ENCODE data around the gene CCL3.
"Not testable (repeated sequence)": the region's sequence is repeated elsewhere in the genome, so short reads cannot be mapped to it uniquely, and the experiment has no call there.

The CCL3 gene

GRCh38 chr17:36120221-36120620 lies 30.3 kb upstream of the CCL3 start:
- Histone ChIP-seq H3K27me3 (ENCODE audit: control insufficient read depth in 3 of 3, insufficient read depth in 3 of 3, low read depth in 1 of 3, low read length in 3 of 3) (no peaks in the 10 kb centered on the region), H3K4me1 (ENCODE audit: control insufficient read depth in 2 of 2, insufficient read depth in 1 of 2, low read depth in 1 of 2, low read length in 2 of 2) (peaks cover 0 to 7% of the 10 kb centered on the region in 2 donors), H3K36me3 (replicated peaks in 1 of 2; ENCODE audit: control insufficient read depth in 2 of 2, insufficient read depth in 2 of 2, low read length in 2 of 2) (no peaks in the 10 kb centered on the region), H3K9me3 (replicated peaks in 1 of 2; ENCODE audit: control insufficient read depth in 2 of 2, insufficient read depth in 1 of 2, low read depth in 1 of 2, low read length in 2 of 2) (peaks cover 2% of the 10 kb centered on the region in 2 donors), H2BK15ac (ENCODE audit: low read length) (no peak overlapping the region), H2AK5ac (ENCODE audit: low read depth, low read length) (no peak overlapping the region), H4K8ac (ENCODE audit: low read depth, low read length) (no peak overlapping the region), H2BK5ac (ENCODE audit: low read length) (no peak overlapping the region), H2AFZ (ENCODE audit: low read length) (no peak overlapping the region), H3K9ac (ENCODE audit: low read depth, low read length, poor library complexity) (no peak overlapping the region), H2BK12ac (ENCODE audit: low read length) (no peak overlapping the region), H3K4me2 (ENCODE audit: insufficient read depth, low read length, poor library complexity, severe bottlenecking) (no peak overlapping the region), H2BK120ac (ENCODE audit: low read depth, low read length) (no peak overlapping the region), H3K4ac (ENCODE audit: low read length) (no peak overlapping the region), H3K27ac (replicated peaks; ENCODE audit: low read length) (no peak overlapping the region), H3K4me3 (ENCODE audit: low read length in 2 of 2) (no peak overlapping the region), H3K79me1 (ENCODE audit: low read depth, low read length) (no peaks in the 10 kb centered on the region), H4K91ac (ENCODE audit: low read depth, low read length, poor library complexity) (no peak overlapping the region), H3K18ac (ENCODE audit: low read length) (no peak overlapping the region), H3K23ac (ENCODE audit: low read depth, low read length, poor library complexity) (no peak overlapping the region), H3K14ac (ENCODE audit: low read length) (no peak overlapping the region)
- WGBS, 2 donors (ENCODE audit: extremely low coverage in 2 of 2, insufficient read length in 2 of 2, insufficient replicate concordance in 1 of 2), result no CpG with 5 or more reads among the region's 3 CpGs
- no peak for DNase-seq (ENCODE audit: low spot score)

GRCh38 chr17:36118477-36119353 lies 28.8 kb upstream of the CCL3 start:
- Histone ChIP-seq H3K4me3 (ENCODE audit: low read length in 2 of 2) (peak overlapping the region in 1 of 2 donors; percentile 59), H3K4ac (ENCODE audit: low read length) (no peak overlapping the region), H3K27ac (replicated peaks; ENCODE audit: low read length) (no peak overlapping the region), H3K14ac (ENCODE audit: low read length) (no peak overlapping the region), H3K18ac (ENCODE audit: low read length) (no peak overlapping the region), H3K4me2 (ENCODE audit: insufficient read depth, low read length, poor library complexity, severe bottlenecking) (no peak overlapping the region), H3K79me1 (ENCODE audit: low read depth, low read length) (no peaks in the 10 kb centered on the region), H2BK5ac (ENCODE audit: low read length) (no peak overlapping the region), H3K36me3 (replicated peaks in 1 of 2; ENCODE audit: control insufficient read depth in 2 of 2, insufficient read depth in 2 of 2, low read length in 2 of 2) (no peaks in the 10 kb centered on the region), H3K9me3 (replicated peaks in 1 of 2; ENCODE audit: control insufficient read depth in 2 of 2, insufficient read depth in 1 of 2, low read depth in 1 of 2, low read length in 2 of 2) (no peaks in the 10 kb centered on the region), H2AK5ac (ENCODE audit: low read depth, low read length) (no peak overlapping the region), H2AFZ (ENCODE audit: low read length) (no peak overlapping the region), H4K91ac (ENCODE audit: low read depth, low read length, poor library complexity) (no peak overlapping the region), H3K4me1 (ENCODE audit: control insufficient read depth in 2 of 2, insufficient read depth in 1 of 2, low read depth in 1 of 2, low read length in 2 of 2) (peaks cover 0 to 7% of the 10 kb centered on the region in 2 donors), H2BK12ac (ENCODE audit: low read length) (no peak overlapping the region), H3K9ac (ENCODE audit: low read depth, low read length, poor library complexity) (no peak overlapping the region), H3K23ac (ENCODE audit: low read depth, low read length, poor library complexity) (no peak overlapping the region), H2BK15ac (ENCODE audit: low read length) (no peak overlapping the region), H4K8ac (ENCODE audit: low read depth, low read length) (no peak overlapping the region), H2BK120ac (ENCODE audit: low read depth, low read length) (no peak overlapping the region), H3K27me3 (ENCODE audit: control insufficient read depth in 3 of 3, insufficient read depth in 3 of 3, low read depth in 1 of 3, low read length in 3 of 3) (no peaks in the 10 kb centered on the region)
- no peak for DNase-seq (ENCODE audit: low spot score)
- no CpG with 5 or more reads among the region's 12 CpGs for WGBS, 2 donors (ENCODE audit: extremely low coverage in 2 of 2, insufficient read length in 2 of 2, insufficient replicate concordance in 1 of 2)

GRCh38 chr17:36117505-36118382 lies 27.8 kb upstream of the CCL3 start:
- Histone ChIP-seq H2BK12ac (ENCODE audit: low read length) (no peak overlapping the region), H2BK15ac (ENCODE audit: low read length) (no peak overlapping the region), H3K79me1 (ENCODE audit: low read depth, low read length) (no peaks in the 10 kb centered on the region), H3K23ac (ENCODE audit: low read depth, low read length, poor library complexity) (no peak overlapping the region), H3K4me2 (ENCODE audit: insufficient read depth, low read length, poor library complexity, severe bottlenecking) (no peak overlapping the region), H3K18ac (ENCODE audit: low read length) (peak overlapping the region; percentile 7), H2AK5ac (ENCODE audit: low read depth, low read length) (no peak overlapping the region), H3K4ac (ENCODE audit: low read length) (no peak overlapping the region), H3K4me1 (ENCODE audit: control insufficient read depth in 2 of 2, insufficient read depth in 1 of 2, low read depth in 1 of 2, low read length in 2 of 2) (peaks cover 0 to 7% of the 10 kb centered on the region in 2 donors), H3K9ac (ENCODE audit: low read depth, low read length, poor library complexity) (peak overlapping the region; percentile 3), H3K36me3 (replicated peaks in 1 of 2; ENCODE audit: control insufficient read depth in 2 of 2, insufficient read depth in 2 of 2, low read length in 2 of 2) (no peaks in the 10 kb centered on the region), H2BK120ac (ENCODE audit: low read depth, low read length) (no peak overlapping the region), H3K4me3 (ENCODE audit: low read length in 2 of 2) (no peak overlapping the region), H3K9me3 (replicated peaks in 1 of 2; ENCODE audit: control insufficient read depth in 2 of 2, insufficient read depth in 1 of 2, low read depth in 1 of 2, low read length in 2 of 2) (no peaks in the 10 kb centered on the region), H2BK5ac (ENCODE audit: low read length) (no peak overlapping the region), H4K8ac (ENCODE audit: low read depth, low read length) (no peak overlapping the region), H4K91ac (ENCODE audit: low read depth, low read length, poor library complexity) (no peak overlapping the region), H2AFZ (ENCODE audit: low read length) (no peak overlapping the region), H3K27ac (replicated peaks; ENCODE audit: low read length) (no peak overlapping the region), H3K27me3 (ENCODE audit: control insufficient read depth in 3 of 3, insufficient read depth in 3 of 3, low read depth in 1 of 3, low read length in 3 of 3) (no peaks in the 10 kb centered on the region), H3K14ac (ENCODE audit: low read length) (no peak overlapping the region)
- no peak for DNase-seq (ENCODE audit: low spot score)
- WGBS, 2 donors (ENCODE audit: extremely low coverage in 2 of 2, insufficient read length in 2 of 2, insufficient replicate concordance in 1 of 2), result no CpG with 5 or more reads among the region's 5 CpGs

- H3K23ac ChIP-seq (ENCODE audit: low read depth, low read length, poor library complexity); H2AFZ ChIP-seq (ENCODE audit: low read length); H2BK5ac ChIP-seq (ENCODE audit: low read length); H2AK5ac ChIP-seq (ENCODE audit: low read depth, low read length); H3K4me2 ChIP-seq (ENCODE audit: insufficient read depth, low read length, poor library complexity, severe bottlenecking); H3K9me3 ChIP-seq (replicated peaks in 1 of 2; ENCODE audit: control insufficient read depth in 2 of 2, insufficient read depth in 1 of 2, low read depth in 1 of 2, low read length in 2 of 2); H3K4ac ChIP-seq (ENCODE audit: low read length); H4K91ac ChIP-seq (ENCODE audit: low read depth, low read length, poor library complexity); H3K27ac ChIP-seq (replicated peaks; ENCODE audit: low read length); H4K8ac ChIP-seq (ENCODE audit: low read depth, low read length); H2BK12ac ChIP-seq (ENCODE audit: low read length); H3K79me1 ChIP-seq (ENCODE audit: low read depth, low read length); H3K36me3 ChIP-seq (replicated peaks in 1 of 2; ENCODE audit: control insufficient read depth in 2 of 2, insufficient read depth in 2 of 2, low read length in 2 of 2); H2BK15ac ChIP-seq (ENCODE audit: low read length); H3K27me3 ChIP-seq (ENCODE audit: control insufficient read depth in 3 of 3, insufficient read depth in 3 of 3, low read depth in 1 of 3, low read length in 3 of 3); DNase-seq (ENCODE audit: low spot score); H3K4me1 ChIP-seq (ENCODE audit: control insufficient read depth in 2 of 2, insufficient read depth in 1 of 2, low read depth in 1 of 2, low read length in 2 of 2); H3K14ac ChIP-seq (ENCODE audit: low read length); H3K9ac ChIP-seq (ENCODE audit: low read depth, low read length, poor library complexity); H3K4me3 ChIP-seq (ENCODE audit: low read length in 2 of 2); H2BK120ac ChIP-seq (ENCODE audit: low read depth, low read length); H3K18ac ChIP-seq (ENCODE audit: low read length): not testable (repeated sequence)
These were observed 25.7 kb upstream of the CCL3 start for GRCh38 chr17:36115649-36115977.
